Vagina (tissue), 2 donors: ENCODE results near the gene FREM2.

Experiments used
- CTCF ChIP-seq, 3 experiments: fragments of 450-650 bp in 2 of 3; fragments of 200-600 bp in 1 of 3; sonication (generic) in 1 of 3; IDR thresholded peaks; one replicate each; pipeline ENCODE4 v1.5.1; 2017 to 2019; ENCODE audit warnings: antibody characterized with exemption in 3 of 3, mild to moderate bottlenecking in 2 of 3, moderate library complexity in 2 of 3
- POLR2A ChIP-seq, 2 donors: fragments of 450-650 bp; IDR thresholded peaks; one replicate each; pipeline ENCODE4 v1.6.1; 2017; ENCODE audit warnings: antibody characterized with exemption in 2 of 2, mild to moderate bottlenecking in 2 of 2, moderate library complexity in 2 of 2

- TF ChIP-seq CTCF (IDR thresholded peaks at IDR 0.05) = no peak
- TF ChIP-seq POLR2A (IDR thresholded peaks at IDR 0.05) = no peak
Measured at GRCh38 chr13:38669234-38669964, 17.5 kb upstream of the FREM2 start.
